GM11168 (cell line): ENCODE data around the gene NANOS2.

ENCODE experiments used
- in situ Hi-C: fragments of 300-500 bp; cut with MboI; formaldehyde crosslinking; loops from one replicate; pipeline ENCODE4 v1.12.0; 2022; ENCODE audit warnings: low sequenced_read_pairs; ENCODE audit not compliant: unreplicated experiment

The NANOS2 gene

GRCh38 chr19:45931055-45931454 is 16.5 kb upstream of the NANOS2 start:
- in situ Hi-C loops = no loop called here

GRCh38 chr19:45929247-45929646 is 14.7 kb upstream of the NANOS2 start:
- in situ Hi-C loops = no loop called here

- in situ Hi-C loops = no loop called here
These were observed 13.1 kb upstream of the NANOS2 start for GRCh38 chr19:45927565-45928261.

- in situ Hi-C loops = loop anchor here (5.0 kb wide), 1 partner anchor 42 kb away; no protein-coding TSS in a partner anchor
These were observed 10.4 kb upstream of the NANOS2 start for GRCh38 chr19:45924891-45925447.

GRCh38 chr19:45922281-45922680 is 7.7 kb upstream of the NANOS2 start:
- in situ Hi-C loops = loop anchor here (5.0 kb wide), 1 partner anchor 45 kb away; no protein-coding TSS in a partner anchor

- in situ Hi-C loops = loop anchor here (5.0 kb wide), 1 partner anchor 47 kb away; no protein-coding TSS in a partner anchor
These were observed 5.9 kb upstream of the NANOS2 start for GRCh38 chr19:45920458-45920857.

GRCh38 chr19:45919678-45920077 is 5.1 kb upstream of the NANOS2 start:
- in situ Hi-C loops = loop anchor here (5.0 kb wide), 1 partner anchor 48 kb away; no protein-coding TSS in a partner anchor

- in situ Hi-C loops = no loop called here
These were observed 4.1 kb upstream of the NANOS2 start for GRCh38 chr19:45918721-45919120.

- in situ Hi-C loops = no loop called here
These were observed 3.0 kb upstream of the NANOS2 start for GRCh38 chr19:45917421-45918091.

GRCh38 chr19:45911291-45911690 is 3.3 kb downstream of the NANOS2 start:
- in situ Hi-C loops = no loop called here

GRCh38 chr19:45908956-45909355 is 5.6 kb downstream of the NANOS2 start:
- in situ Hi-C loops = no loop called here

- in situ Hi-C loops = no loop called here
These were observed 8.4 kb downstream of the NANOS2 start for GRCh38 chr19:45906221-45906620.

- in situ Hi-C loops = no loop called here
These were observed 9.6 kb downstream of the NANOS2 start for GRCh38 chr19:45905011-45905410.

GRCh38 chr19:45902651-45903625 is 11.6 kb downstream of the NANOS2 start:
- in situ Hi-C loops = no loop called here

GRCh38 chr19:45901912-45902650 is 12.5 kb downstream of the NANOS2 start, which contains the start of gene MYPOP:
TSS of gene MYPOP (minus strand) at chr19:45902613. CDS start at chr19:45901773, 840 bp downstream.
- in situ Hi-C loops = no loop called here

GRCh38 chr19:45901432-45901911 is 13.1 kb downstream of the NANOS2 start:
- in situ Hi-C loops = no loop called here

- in situ Hi-C loops = no loop called here
These were observed 13.7 kb downstream of the NANOS2 start for GRCh38 chr19:45900738-45901431.

GRCh38 chr19:45899919-45900589 is 14.5 kb downstream of the NANOS2 start:
- in situ Hi-C loops = no loop called here
